K562 (cell line): Measurements from ENCODE around the gene GRIK1. TPM values are rescaled to one million over a fixed set of nuclear protein-coding genes. Genes with fewer than 3 reads are reported as not detected.

ENCODE experiments used
- ATAC-seq: fragments of 200-7000 bp; cut with Tn5 transposase; 3 replicates; pipeline ENCODE4 v1.9.1; 2020; ENCODE audit warnings: moderate library complexity
- BruUV-seq: library from RNA; stranded (reverse); fragments of 400-500 nt; replicated peaks from 2 replicates; lab custom pipeline; 2021; lab: Mats Ljungman, UMichigan
- CTCF ChIA-PET: fragments of 300-600 bp; formaldehyde crosslinking; extraction: SDS; loops from one replicate; lab custom pipeline; 2021; ENCODE audit warnings: low intra/inter-chr PET ratio; lab: Yijun Ruan, JAX
- POLR2A ChIA-PET: fragments of 300-600, 350-650 bp; sonication (Branson Sonifier 250); formaldehyde crosslinking; extraction: SDS; loops from one replicate; lab custom pipeline; 2021; ENCODE audit warnings: antibody characterized with exemption, inconsistent platforms; lab: Yijun Ruan, JAX
- DNase-seq, 4 experiments: peaks; one replicate each; pipeline versions ENCODE4 v3.0.0 to v3.0.0-alpha.2; 2011 to 2018; ENCODE audit warnings: low spot score in 3 of 4, mixed read lengths in 3 of 4; ENCODE audit errors: extremely low read depth in 1 of 4
- FAIRE-seq: peaks from 2 replicates; lab custom pipeline; 2011; peaks lifted over from hg19 to GRCh38; lab: Jason Lieb, UNC
- H2AFZ ChIP-seq: 2 replicates; pipeline ENCODE4 v1.6.0; 2011; ENCODE audit warnings: low read depth, low read length, control low read depth, inconsistent platforms
- H3K27ac ChIP-seq: fragments of 200-600 bp; 3 replicates; pipeline ENCODE4 v1.8.0; 2011; ENCODE audit warnings: low read depth, mild to moderate bottlenecking, control low read depth, inconsistent platforms, low read length, moderate library complexity, mixed read lengths; ENCODE audit errors: extremely low read depth
- H3K27me3 ChIP-seq, 2 experiments: fragments of 300-600 bp in 1 of 2; 2 replicates in 1 of 2; 3 replicates in 1 of 2; pipeline versions ENCODE4 v1.6.0 to v1.8.0; 2011; ENCODE audit warnings: inconsistent platforms in 2 of 2, low read length in 2 of 2, mild to moderate bottlenecking in 1 of 2, mixed read lengths in 1 of 2, moderate library complexity in 1 of 2; ENCODE audit not compliant: control insufficient read depth in 2 of 2, insufficient read depth in 2 of 2
- H3K36me3 ChIP-seq: fragments of 300-600 bp; 3 replicates; pipeline ENCODE4 v1.8.0; 2011; ENCODE audit warnings: mild to moderate bottlenecking, low read length, inconsistent platforms; ENCODE audit not compliant: control insufficient read depth, insufficient read depth
- H3K4me1 ChIP-seq, 2 experiments: fragments of 200-600 bp in 1 of 2; replicated peaks in 1 of 2; 2 replicates in 1 of 2; 3 replicates in 1 of 2; pipeline versions ENCODE4 v1.5.1 to v1.8.0; 2011; ENCODE audit warnings: inconsistent platforms in 2 of 2, low read length in 2 of 2, mild to moderate bottlenecking in 1 of 2, mixed read lengths in 1 of 2, moderate library complexity in 1 of 2; ENCODE audit not compliant: control insufficient read depth in 2 of 2, insufficient read depth in 2 of 2
- H3K4me2 ChIP-seq: 2 replicates; pipeline ENCODE4 v1.6.1; 2011; ENCODE audit warnings: low read length, control low read depth, inconsistent platforms, mixed read lengths; ENCODE audit not compliant: insufficient read depth
- H3K4me3 ChIP-seq: fragments of 200-600 bp; sonication (generic), shearing (Covaris generic); 2 replicates; pipeline ENCODE4 v1.5.1; 2016; ENCODE audit warnings: control low read depth, inconsistent platforms
- H3K79me2 ChIP-seq: fragments of 200-600 bp; 3 replicates; pipeline ENCODE4 v1.8.0; 2011; ENCODE audit warnings: low read length, inconsistent platforms; ENCODE audit not compliant: control insufficient read depth, insufficient read depth
- H3K9ac ChIP-seq, 2 experiments: 2 replicates each; pipeline versions ENCODE4 v1.6.0 to v1.6.1; 2011; ENCODE audit warnings: low read depth in 2 of 2, low read length in 2 of 2, control low read depth in 1 of 2, inconsistent platforms in 1 of 2, mild to moderate bottlenecking in 1 of 2, mixed read lengths in 1 of 2; ENCODE audit not compliant: insufficient read depth in 1 of 2
- H3K9me1 ChIP-seq: one replicate; pipeline ENCODE4 v1.6.0; 2011; ENCODE audit warnings: inconsistent platforms, mild to moderate bottlenecking, low read length, moderate library complexity; ENCODE audit not compliant: control insufficient read depth, insufficient read depth
- H3K9me3 ChIP-seq: replicated peaks from 2 replicates; pipeline ENCODE4 v1.5.1; 2011; ENCODE audit warnings: low read depth, low read length, inconsistent platforms; ENCODE audit not compliant: control insufficient read depth, insufficient read depth
- H4K20me1 ChIP-seq: replicated peaks from 2 replicates; pipeline ENCODE4 v1.6.1; 2011; ENCODE audit warnings: low read length, inconsistent platforms, mixed read lengths; ENCODE audit not compliant: control insufficient read depth, insufficient read depth
- CSDE1 ChIP-seq, 2 experiments: fragments of 450-650 bp; IDR thresholded peaks; 2 replicates each; pipeline ENCODE4 v1.6.1; 2016; ENCODE audit warnings: mild to moderate bottlenecking in 1 of 2
- NCOR1 ChIP-seq: fragments of 450-650 bp; IDR thresholded peaks from 2 replicates; pipeline ENCODE4 v1.6.1; 2016; ENCODE audit warnings: mild to moderate bottlenecking, moderate library complexity
- TEAD2 ChIP-seq: fragments of 450-650 bp; IDR thresholded peaks from 2 replicates; pipeline ENCODE4 v1.6.1; 2016; ENCODE audit warnings: missing genetic modification characterization, control low read depth, missing compliant biosample characterization
- TRIM24 ChIP-seq, 2 experiments: fragments of 450-650 bp; IDR thresholded peaks; 2 replicates each; pipeline ENCODE4 v1.6.1; 2016
- ZNF121 ChIP-seq: sonication (generic); formaldehyde crosslinking; conservative IDR thresholded peaks from 2 replicates; pipeline ENCODE4 v1.8.0; 2022; ENCODE audit warnings: missing genetic modification reagents
- ZNF175 ChIP-seq: fragments of 200-800 bp; sonication (Bioruptor generic); IDR thresholded peaks from 2 replicates; pipeline ENCODE4 v1.6.1; 2016; ENCODE audit warnings: low read depth, mild to moderate bottlenecking, missing genetic modification characterization, missing compliant biosample characterization
- ZNF561 ChIP-seq: fragments of 450-650 bp; formaldehyde crosslinking; conservative IDR thresholded peaks from 2 replicates; pipeline ENCODE4 v1.4.0; 2020; ENCODE audit warnings: mild to moderate bottlenecking, moderate library complexity
- WGBS: fragments of 100-300 bp; shearing (Covaris generic); methylation state at CpG from one replicate; pipeline ENCODE4 v1.1.6; 2016; ENCODE audit warnings: low coverage, mixed read lengths; ENCODE audit not compliant: insufficient coverage; ENCODE audit errors: missing lambda C conversion rate; 5-methylcytosine and 5-hydroxymethylcytosine counted together
- in situ Hi-C: fragments of 300-500 bp; cut with MboI; formaldehyde crosslinking; loops from 4 replicates; pipeline ENCODE4 v1.15.0; 2018; ENCODE audit warnings: inconsistent platforms, mixed read lengths
- intact Hi-C: fragments of 100-400 bp; cut with micrococcal nuclease; formaldehyde crosslinking; loops from 2 replicates; pipeline ENCODE4 v1.14.2; 2022
- polyA plus RNA-seq, 8 experiments: library from polyadenylated mRNA; depleted of rRNA in 4 of 8; stranded (reverse) in 5 of 8; unstranded in 3 of 8; fragments of >200 nt; fragmentation: Nextera tagmentation in 2 of 8; fragmentation: Illumina TruSeq in 1 of 8; extraction: Ambion mirVana in 2 of 8; extraction: Trizol in 1 of 8; gene quantifications; 2 replicates each; pipeline versions ENCODE4 v1.2.1 to v1.2.3, GENCODE V29; 2011 to 2014; ENCODE audit warnings: inconsistent platforms in 1 of 8, missing spikeins in 1 of 8
- total RNA-seq, 7 experiments: library from RNA; depleted of rRNA in 6 of 7; stranded (reverse); fragments of >200 nt in 6 of 7; fragmentation: Illumina TruSeq in 2 of 7; extraction: Trizol in 2 of 7; gene quantifications; 2 replicates each; pipeline versions ENCODE4 v1.2.1 to v1.2.3, GENCODE V29; 2011 to 2021; ENCODE audit warnings: low replicate concordance in 1 of 7
- TF ChIP-seq, protein P1 (sequence below): fragments of 450-650 bp; formaldehyde crosslinking; IDR thresholded peaks from 2 replicates; pipeline ENCODE4 v1.4.0; 2022; ENCODE audit warnings: missing genetic modification characterization
- TF ChIP-seq, protein P2 (sequence below): fragments of 450-650 bp; conservative IDR thresholded peaks from 2 replicates; pipeline ENCODE4 v1.6.1; 2016; ENCODE audit warnings: missing genetic modification characterization, low read depth, mild to moderate bottlenecking, missing compliant biosample characterization, moderate library complexity
- TF ChIP-seq, protein P3 (sequence below): fragments of 250-450 bp; sonication (Bioruptor Pico); IDR thresholded peaks from 2 replicates; pipeline ENCODE4 v1.8.0; 2022; ENCODE audit warnings: inconsistent platforms
- TF ChIP-seq, protein P4 (sequence below): fragments of 450-650 bp; IDR thresholded peaks from 2 replicates; pipeline ENCODE4 v1.6.1; 2017; ENCODE audit warnings: antibody characterized with exemption, mild to moderate bottlenecking

Gene GRIK1
- total and polyA plus RNA-seq, 9 of the 15 experiments (the other 6 are each of a cell fraction or from before 2014, with no cell fraction given): 0.17 to 2.8 (median 0.53) TPM

DNA sequence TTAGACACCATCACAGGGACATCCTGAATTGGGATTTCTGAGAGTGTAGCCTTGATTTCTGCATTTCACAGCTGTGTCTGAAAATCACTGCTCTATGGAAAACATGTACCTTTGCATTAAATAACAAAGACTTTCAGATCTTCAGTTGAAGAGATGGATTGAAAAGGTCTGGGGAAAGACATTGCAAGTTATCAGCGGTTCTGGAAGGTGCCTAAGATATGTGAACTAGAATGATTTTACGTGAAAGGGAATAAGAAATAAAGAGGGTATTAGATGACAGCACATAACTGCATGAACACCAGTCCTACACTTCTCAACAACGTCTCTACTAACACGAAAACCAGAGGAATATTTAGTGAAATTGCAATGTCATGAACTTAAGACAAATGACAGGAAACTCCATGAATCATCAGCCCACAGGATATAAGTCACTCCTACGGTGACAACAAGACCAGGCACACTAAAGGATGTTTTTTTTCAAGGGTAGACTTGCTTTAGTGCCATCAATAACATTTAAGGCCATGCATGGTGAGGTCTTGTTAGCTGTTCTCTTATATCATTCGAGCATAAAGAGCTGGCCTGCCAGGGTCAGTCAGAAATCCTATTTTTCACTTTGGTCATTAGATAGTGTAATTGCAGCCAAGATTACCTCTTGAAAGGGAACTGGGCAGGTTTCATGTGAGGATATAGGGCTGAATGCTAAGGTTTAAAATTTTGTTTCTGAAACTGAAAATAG lies 283.1 kb downstream of the GRIK1 start (continued):
- TF ChIP-seq, protein P1, sequence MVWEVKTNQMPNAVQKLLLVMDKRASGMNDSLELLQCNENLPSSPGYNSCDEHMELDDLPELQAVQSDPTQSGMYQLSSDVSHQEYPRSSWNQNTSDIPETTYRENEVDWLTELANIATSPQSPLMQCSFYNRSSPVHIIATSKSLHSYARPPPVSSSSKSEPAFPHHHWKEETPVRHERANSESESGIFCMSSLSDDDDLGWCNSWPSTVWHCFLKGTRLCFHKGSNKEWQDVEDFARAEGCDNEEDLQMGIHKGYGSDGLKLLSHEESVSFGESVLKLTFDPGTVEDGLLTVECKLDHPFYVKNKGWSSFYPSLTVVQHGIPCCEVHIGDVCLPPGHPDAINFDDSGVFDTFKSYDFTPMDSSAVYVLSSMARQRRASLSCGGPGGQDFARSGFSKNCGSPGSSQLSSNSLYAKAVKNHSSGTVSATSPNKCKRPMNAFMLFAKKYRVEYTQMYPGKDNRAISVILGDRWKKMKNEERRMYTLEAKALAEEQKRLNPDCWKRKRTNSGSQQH (CRISPR knock-in tag): 0 out of 2 replicates have a peak, but pooled peaks have one; percentile 41

DNA sequence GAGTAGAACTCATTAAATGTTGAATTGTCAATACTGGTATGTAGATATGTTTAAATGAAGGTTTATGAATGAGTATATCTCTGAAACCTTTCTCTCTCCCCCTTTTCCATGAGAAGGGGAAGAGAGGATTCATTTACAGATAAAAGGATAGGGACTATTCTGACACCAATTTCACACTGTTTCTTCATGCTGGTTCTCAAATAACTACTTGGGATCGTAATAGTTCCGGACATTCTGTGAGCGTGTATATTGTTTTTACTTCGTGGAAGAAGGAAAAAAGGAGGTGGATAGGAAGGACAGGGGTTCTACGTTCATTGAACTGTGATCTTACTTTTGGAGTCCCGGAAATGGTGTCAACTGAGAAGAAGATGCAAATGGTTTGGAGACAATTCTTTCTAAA lies 284.2 kb downstream of the GRIK1 start:
- no peak overlapping the region for H3K4me3 ChIP-seq
- POLR2A ChIA-PET: no interaction called here
- peak overlapping the region; percentile 98 for H3K27ac ChIP-seq
- intact Hi-C loops (loop anchor here (5.0 to 10.0 kb wide), 2 partner anchors 178 to 351 kb away; no protein-coding TSS in a partner anchor), in situ Hi-C loops (no loop called here)
- no peaks in the 10 kb centered on the region for H3K9me1 ChIP-seq
- DNase-seq (no peak), ATAC-seq (no peak), FAIRE-seq (no peak)
- no peak overlapping the region for H3K4me2 ChIP-seq
- H3K9ac ChIP-seq: no peak overlapping the region
- H4K20me1 ChIP-seq: no peaks in the 10 kb centered on the region
- no peaks in the 10 kb centered on the region for H3K79me2 ChIP-seq
- H3K27me3 ChIP-seq: no peaks in the 10 kb centered on the region
- BruUV-seq: no TSS peak
- peaks cover 20% of the 10 kb centered on the region for H3K36me3 ChIP-seq
- peaks cover 8 to 76% of the 10 kb centered on the region in 2 experiments for H3K4me1 ChIP-seq
- CTCF ChIA-PET: no interaction called here
- no peak overlapping the region; the same call in 1 of the 2 replicates for H2AFZ ChIP-seq
- WGBS: 97% methylated on average over 6 of the region's 6 CpGs
- peaks cover 29% of the 10 kb centered on the region for H3K9me3 ChIP-seq
- TF ChIP-seq TRIM24 (IDR thresholded peaks at IDR 0.05): peak in 1 of 2 experiments; percentile 6; a peak in 2 of 4 replicates
- TF ChIP-seq ZNF561: no peak
- TF ChIP-seq CSDE1 (IDR thresholded peaks at IDR 0.05): peak in 1 of 2 experiments; percentile 26; a peak in 1 of 4 replicates
- no peak for TF ChIP-seq TEAD2 (tag)
- TF ChIP-seq, protein P2, sequence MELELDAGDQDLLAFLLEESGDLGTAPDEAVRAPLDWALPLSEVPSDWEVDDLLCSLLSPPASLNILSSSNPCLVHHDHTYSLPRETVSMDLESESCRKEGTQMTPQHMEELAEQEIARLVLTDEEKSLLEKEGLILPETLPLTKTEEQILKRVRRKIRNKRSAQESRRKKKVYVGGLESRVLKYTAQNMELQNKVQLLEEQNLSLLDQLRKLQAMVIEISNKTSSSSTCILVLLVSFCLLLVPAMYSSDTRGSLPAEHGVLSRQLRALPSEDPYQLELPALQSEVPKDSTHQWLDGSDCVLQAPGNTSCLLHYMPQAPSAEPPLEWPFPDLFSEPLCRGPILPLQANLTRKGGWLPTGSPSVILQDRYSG (tag): 0 out of 2 replicates have a peak, but pooled peaks have one; percentile 22
- TF ChIP-seq, protein P3, sequence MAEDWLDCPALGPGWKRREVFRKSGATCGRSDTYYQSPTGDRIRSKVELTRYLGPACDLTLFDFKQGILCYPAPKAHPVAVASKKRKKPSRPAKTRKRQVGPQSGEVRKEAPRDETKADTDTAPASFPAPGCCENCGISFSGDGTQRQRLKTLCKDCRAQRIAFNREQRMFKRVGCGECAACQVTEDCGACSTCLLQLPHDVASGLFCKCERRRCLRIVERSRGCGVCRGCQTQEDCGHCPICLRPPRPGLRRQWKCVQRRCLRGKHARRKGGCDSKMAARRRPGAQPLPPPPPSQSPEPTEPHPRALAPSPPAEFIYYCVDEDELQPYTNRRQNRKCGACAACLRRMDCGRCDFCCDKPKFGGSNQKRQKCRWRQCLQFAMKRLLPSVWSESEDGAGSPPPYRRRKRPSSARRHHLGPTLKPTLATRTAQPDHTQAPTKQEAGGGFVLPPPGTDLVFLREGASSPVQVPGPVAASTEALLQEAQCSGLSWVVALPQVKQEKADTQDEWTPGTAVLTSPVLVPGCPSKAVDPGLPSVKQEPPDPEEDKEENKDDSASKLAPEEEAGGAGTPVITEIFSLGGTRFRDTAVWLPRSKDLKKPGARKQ: peak; percentile 51; the same call in 1 of the 2 replicates
- TF ChIP-seq ZNF121 (CRISPR knock-in tag): no peak
- TF ChIP-seq ZNF175 (CRISPR knock-in tag): 0 out of 2 replicates have a peak, but pooled peaks have one; percentile 17
- TF ChIP-seq, protein P4, sequence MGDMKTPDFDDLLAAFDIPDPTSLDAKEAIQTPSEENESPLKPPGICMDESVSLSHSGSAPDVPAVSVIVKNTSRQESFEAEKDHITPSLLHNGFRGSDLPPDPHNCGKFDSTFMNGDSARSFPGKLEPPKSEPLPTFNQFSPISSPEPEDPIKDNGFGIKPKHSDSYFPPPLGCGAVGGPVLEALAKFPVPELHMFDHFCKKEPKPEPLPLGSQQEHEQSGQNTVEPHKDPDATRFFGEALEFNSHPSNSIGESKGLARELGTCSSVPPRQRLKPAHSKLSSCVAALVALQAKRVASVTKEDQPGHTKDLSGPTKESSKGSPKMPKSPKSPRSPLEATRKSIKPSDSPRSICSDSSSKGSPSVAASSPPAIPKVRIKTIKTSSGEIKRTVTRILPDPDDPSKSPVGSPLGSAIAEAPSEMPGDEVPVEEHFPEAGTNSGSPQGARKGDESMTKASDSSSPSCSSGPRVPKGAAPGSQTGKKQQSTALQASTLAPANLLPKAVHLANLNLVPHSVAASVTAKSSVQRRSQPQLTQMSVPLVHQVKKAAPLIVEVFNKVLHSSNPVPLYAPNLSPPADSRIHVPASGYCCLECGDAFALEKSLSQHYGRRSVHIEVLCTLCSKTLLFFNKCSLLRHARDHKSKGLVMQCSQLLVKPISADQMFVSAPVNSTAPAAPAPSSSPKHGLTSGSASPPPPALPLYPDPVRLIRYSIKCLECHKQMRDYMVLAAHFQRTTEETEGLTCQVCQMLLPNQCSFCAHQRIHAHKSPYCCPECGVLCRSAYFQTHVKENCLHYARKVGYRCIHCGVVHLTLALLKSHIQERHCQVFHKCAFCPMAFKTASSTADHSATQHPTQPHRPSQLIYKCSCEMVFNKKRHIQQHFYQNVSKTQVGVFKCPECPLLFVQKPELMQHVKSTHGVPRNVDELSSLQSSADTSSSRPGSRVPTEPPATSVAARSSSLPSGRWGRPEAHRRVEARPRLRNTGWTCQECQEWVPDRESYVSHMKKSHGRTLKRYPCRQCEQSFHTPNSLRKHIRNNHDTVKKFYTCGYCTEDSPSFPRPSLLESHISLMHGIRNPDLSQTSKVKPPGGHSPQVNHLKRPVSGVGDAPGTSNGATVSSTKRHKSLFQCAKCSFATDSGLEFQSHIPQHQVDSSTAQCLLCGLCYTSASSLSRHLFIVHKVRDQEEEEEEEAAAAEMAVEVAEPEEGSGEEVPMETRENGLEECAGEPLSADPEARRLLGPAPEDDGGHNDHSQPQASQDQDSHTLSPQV: peak; percentile 64; the same call in 1 of the 2 replicates
- peak; percentile 34; the same call in 1 of the 2 replicates for TF ChIP-seq NCOR1
